Right lung (tissue), 5 donors: ENCODE results near the gene FSTL4. TPM values are rescaled to one million over a fixed set of nuclear protein-coding genes. Genes with fewer than 3 reads are reported as not detected.

Experiments used
- DNase-seq, 2 donors: peaks; one replicate each; pipeline ENCODE4 v3.0.0-alpha.2; 2013
- polyA plus RNA-seq, 5 donors: library from polyadenylated mRNA; unstranded; fragments of 120-200 nt; gene quantifications; one replicate each; pipeline versions ENCODE4 v1.2.1 to v1.2.3, GENCODE V29; 2013; ENCODE audit warnings: inconsistent platforms in 1 of 5, low replicate concordance in 1 of 5; ENCODE audit not compliant: insufficient read length in 5 of 5, insufficient read depth in 1 of 5

Gene FSTL4
- polyA plus RNA-seq, 5 donors = 0.14 to 0.27 (median 0.19) TPM; not detected in 1

DNA sequence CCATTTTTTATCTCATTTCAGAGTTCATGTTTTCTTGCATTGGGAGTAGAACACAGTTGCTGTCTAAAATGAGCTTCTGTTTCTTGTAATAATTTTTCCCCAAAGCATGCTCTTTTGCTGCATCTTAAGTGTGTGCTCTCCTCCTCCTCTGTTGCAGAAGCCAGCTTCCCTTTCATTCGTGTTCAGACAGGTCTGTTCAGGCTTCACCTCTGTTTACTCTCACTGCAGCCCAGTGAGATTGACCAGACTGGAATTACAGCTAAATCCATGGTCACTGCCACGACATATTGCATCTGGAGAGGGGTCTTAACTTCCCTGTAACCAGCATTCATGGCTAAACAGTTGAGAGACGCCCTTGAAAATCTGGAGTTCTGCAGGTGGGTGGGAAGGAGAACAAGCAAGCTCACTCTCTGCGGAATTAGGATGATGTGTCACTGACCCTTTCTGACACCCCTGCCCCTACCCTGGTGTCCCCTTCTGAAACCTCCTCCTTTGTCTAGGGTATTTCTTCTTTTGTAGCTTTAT is 223.2 kb downstream of the FSTL4 start:
- DNase-seq = no peak

DNA sequence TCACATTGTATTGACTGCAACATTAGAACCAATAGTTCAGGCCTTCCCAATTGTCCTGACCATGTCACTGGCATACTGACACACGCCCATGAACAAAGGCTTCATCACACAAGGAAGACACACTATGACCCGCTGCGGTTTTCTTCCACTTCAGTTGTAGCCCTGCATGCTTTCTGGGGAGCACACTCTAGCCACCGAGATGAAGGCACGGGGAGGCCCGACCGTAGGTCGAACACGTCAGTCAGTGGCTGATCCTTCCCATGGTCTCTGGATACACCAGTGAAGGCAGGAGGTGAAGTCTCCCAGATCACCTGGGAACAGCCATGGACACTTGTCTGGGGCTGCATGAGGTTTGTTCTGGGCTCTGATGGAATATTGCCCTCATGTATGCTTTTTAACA is 224.7 kb downstream of the FSTL4 start:
- DNase-seq = no peak

DNA sequence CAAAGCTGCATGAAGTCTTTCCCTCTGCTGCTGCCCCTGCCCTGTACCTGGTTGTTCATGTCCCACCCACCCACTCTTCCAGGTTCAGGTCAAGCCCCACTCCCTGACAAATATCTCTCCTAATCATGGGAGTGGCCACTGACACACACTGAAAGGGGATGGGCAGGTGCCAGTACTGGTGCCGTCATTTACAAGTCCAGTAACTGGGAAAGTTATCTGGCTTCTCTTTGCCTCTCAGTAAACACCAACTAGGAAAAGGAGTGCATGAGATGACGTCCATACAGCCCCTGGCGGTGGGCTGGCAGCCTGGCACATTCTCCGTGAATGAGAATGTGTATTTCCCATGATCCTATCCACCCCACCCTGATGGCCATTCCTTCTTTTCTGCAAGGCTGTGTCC is 225.2 kb downstream of the FSTL4 start:
- DNase-seq = no peak

DNA sequence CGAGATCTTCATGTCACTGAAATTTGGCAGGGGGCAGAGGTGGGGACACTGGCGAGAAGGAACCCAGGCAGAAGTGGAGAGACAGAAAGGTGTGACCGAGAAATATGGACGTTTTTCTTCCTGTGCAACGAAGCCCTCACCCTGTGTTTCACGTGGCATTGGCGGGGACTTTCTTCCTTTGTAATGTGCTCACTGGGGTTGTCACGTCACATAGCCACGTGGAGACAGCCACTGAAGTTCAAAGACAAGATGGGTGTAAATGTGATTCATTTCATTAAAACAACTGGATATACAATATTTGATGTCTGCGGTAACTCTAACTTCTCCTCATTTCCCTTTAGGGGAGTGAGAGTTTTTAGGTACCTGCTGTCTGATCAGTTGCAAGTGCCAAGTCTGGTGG is 225.7 kb downstream of the FSTL4 start:
- no peak for DNase-seq

DNA sequence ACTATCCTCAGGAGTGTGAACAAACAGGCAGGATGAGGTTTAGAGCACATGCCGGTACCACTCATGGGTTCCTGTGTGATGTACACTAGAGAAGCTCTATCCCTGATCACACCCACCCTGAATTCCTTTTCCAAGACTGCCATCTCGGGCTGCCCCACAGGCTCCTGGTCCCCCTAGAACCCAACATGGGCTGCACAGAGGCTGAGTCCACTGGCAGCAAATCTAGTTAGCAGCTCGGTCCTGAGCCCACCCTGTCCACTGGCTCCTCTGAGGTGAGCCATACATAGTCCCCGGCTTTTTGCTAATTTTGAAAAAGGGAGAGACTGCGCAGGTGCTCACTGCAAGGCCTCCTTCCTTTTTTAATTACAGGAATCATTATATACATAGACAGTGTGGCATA is 227.0 kb downstream of the FSTL4 start:
- no peak for DNase-seq

DNA sequence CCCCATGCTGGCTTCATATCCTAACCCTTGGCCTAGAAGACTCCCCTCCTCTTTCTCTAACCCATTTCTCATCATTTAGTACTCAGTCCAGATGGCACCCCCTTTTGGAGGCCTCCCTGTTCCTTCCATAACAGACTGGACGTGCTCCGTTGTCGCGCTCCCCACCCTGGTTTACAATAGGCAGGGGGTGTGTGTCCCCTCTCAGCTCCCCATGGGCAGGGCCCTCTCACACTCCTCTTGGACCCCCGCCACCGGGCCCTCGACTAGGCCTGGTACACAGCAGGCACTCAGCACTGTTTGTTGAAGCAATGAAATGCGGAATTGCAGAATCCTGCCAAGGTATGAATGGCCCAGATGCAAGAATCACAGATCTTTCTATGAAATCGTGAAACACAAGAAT is 227.4 kb downstream of the FSTL4 start:
- DNase-seq = no peak

DNA sequence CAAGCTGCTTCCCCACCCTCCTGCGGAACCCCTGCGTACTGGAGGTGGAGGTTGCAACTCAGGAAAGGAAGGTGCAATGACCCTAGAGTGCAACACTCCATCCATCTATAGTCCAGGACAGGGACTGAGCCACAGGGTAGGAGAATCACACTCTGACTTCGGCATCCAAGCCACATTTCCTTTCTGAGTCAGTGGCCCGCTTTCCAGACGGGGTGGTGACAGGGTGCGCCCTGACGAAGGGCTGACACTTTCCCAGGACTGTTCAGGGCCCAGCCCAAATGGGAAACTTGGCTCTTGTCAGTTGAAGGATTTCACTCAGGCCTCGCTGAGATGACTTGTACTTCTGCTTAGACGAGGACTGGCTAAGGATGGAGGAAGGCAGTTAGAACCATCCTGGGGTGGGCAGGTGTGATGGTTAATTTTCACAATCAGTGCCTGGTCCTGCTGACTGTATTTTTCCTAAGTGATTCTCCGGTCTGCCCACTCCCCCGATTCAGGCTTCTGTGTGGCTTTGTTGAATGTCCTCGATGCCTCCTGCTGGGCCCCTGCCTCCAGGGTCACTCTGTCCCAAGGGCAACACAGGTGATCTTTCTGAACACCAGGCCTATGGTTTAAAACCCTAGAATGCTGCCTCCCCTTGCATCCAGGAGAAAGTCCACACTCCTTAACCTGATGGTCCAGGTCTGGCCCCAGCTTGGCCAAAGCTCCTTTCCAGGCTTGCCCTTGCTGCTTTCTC is 228.1 kb downstream of the FSTL4 start:
- no peak for DNase-seq

DNA sequence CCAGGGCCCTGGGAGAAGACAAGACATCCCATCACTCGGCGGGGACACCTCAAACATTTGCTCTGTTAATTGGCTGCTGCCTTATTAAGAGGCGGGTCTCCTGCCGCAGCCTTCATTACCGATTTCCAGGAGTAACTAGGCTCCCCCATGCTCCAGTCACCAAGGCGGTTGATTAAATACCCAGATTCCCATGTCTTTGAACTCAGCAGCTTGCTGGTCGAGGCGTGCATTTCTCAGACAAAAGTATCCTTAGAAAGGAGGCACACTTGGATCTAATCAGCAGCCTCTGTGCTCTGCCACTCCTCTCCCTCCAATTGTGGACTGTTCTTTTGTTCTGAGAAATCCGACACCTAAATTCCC is 228.8 kb downstream of the FSTL4 start:
- DNase-seq = no peak

DNA sequence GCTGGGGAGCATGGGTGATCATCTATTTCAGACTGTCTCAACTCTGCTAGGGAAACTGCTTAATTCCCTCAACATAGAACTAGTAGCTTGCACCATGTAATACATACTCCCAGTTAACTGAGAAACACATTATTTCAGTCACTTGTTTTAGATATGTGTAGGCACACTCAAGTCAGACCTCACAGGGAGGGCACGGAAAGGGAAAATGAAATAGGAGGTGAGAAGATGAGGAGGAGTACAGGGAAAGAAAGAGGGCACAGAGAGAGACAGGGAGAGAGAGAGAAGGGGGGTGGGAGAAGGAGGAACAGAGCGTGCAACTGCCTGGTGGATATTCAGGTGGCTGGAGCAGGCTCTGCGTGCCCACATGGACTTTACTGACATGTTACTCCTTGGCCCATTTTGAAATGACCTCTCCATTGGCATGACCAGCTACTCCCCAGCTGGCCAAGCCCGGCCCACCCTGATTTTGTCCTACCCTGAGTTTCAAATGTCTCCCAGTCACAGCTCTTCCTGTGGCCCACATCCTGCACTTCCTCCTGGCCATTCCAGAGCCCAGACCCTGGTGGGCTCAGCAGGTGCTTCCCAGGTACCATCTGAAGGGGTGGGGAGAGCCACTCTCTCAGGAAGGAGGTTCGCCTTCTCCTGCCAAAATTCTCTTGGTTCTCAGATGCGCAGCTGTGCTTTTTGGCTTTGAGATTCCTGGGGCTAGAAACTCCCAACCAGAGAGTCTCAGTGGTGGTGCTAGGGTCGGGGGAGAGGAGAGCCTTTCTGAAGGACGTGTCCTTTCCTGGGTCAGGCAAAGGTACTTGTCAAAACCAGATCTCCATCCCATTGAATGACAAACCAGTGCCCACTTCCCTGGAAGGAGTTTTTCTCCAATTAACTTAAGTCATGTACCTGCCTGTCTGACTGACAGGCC is 229.4 kb downstream of the FSTL4 start:
- no peak for DNase-seq

DNA sequence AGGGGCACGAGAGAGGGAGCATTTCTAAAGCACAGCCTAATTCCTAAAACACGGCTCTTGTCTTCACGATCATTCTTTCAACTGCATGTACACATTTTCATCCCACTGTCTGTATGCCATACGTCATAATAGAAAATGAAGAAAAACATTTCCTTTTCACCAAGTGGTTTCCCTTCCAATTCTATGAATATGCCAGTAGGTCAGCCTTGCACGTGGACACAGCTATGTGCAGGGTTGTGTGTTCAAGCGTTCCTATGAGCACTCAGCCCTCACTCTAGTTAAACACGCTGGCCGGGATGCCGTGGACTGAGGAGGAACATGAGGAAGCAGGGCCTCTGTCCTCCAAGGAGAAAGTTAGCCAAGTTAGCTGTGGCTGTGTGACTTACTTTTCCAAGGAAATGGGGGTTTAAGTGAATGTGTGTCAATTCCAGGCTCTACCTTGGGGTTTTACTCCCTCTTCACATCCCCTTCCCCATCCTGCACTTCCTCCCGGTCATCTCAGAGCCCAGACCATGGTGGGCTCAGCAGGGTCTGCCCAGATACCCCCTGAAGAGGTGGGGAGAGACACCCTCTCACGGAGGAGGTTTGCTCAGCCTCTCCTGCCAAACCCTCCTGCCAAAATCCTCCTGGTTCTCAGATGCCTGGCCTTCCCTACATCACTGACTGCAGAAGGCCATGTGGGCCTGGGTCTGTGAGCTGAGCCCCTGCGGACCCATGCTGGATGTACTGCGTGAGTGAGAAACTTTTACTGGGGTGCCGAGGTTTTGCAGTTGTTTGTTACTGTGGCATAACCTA is 230.6 kb downstream of the FSTL4 start:
- DNase-seq = no peak

DNA sequence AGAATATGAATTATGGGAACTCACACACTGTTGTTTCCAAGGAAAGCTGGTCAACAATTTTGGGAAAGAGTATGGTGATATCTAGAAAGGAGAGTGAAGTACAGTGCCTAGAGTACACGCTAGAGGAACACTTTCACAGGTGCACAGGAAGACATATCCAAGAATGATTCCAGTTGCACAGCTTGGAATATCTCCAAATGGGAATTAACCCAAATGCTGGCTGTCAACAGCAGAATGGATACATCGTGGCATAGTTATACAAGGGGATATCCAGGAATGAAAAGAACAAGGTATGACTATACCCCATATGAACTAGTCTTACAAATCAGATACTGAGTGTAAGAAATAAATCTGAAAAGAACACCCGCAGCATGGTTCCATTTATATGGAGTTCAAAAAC is 231.3 kb downstream of the FSTL4 start:
- DNase-seq = no peak

DNA sequence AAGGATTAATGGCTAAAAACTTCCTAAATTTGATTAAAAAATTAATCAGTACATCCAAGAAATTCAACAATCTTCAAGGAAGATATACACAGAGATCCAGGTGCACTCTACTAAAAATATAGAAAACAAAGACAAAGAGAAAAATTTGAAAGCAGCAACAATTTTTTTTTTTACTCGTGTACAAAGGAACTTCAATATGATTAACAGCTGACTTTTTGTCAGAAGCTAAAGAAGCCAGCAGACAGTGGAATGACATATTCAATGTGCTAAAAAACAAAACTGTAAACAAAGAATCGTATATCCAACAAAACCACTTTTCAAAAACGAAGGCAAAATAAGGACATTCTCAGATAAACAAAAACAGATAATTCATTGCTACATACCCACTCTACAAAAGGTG is 234.6 kb downstream of the FSTL4 start:
- no peak for DNase-seq

DNA sequence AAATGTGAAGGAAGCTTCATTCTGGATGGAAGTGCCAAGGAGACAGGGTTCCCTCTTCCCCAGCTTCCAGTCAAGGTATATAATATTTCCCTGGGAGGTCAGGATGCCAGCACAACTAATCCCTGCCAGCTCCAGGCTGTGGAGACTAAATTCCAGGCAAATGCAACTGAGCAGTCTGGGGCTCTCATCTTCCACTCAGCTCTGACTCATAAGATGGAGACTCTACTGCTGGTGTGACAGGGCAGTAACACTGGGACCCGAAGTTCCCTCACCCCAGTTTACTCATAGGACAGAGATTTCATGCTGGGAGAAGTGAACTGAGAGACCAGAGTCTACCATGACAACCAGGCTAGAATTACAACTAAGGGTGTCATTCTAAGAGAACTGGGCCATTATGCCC is 235.4 kb downstream of the FSTL4 start:
- DNase-seq = no peak

DNA sequence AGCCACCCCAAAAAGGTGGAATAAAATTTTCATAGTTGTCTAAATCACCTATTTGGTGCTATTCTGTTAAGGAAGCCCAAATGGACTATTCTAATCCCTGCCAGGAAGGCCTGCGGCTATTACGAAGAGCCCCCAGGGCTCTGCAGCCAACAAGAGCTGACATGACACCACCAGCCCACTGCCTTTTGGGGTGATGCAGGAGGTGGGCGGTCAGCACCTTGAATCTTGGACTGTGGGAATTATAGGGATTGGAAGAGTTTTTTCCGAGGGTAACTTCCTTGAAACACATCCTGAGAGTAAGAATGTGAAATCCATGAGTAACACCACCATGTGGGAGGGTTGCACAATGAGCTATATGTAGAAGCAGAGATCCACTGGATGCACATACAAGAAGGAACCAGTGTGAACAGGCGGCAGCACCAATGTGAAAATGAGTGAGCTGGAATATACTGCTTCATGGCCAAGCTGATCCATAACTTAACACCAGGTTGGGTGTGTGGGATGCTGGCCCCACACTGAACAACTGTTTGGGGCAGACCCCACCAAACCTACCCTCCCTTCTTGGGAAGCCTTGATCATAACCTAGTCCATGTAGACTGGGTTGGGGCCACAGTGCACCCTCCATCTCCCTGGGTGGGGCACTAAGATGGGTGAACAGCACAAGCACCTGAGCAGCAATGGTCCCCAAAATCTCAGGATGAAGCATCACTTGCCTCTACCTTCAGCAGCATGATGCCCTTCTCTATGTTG is 239.0 kb downstream of the FSTL4 start:
- no peak for DNase-seq

DNA sequence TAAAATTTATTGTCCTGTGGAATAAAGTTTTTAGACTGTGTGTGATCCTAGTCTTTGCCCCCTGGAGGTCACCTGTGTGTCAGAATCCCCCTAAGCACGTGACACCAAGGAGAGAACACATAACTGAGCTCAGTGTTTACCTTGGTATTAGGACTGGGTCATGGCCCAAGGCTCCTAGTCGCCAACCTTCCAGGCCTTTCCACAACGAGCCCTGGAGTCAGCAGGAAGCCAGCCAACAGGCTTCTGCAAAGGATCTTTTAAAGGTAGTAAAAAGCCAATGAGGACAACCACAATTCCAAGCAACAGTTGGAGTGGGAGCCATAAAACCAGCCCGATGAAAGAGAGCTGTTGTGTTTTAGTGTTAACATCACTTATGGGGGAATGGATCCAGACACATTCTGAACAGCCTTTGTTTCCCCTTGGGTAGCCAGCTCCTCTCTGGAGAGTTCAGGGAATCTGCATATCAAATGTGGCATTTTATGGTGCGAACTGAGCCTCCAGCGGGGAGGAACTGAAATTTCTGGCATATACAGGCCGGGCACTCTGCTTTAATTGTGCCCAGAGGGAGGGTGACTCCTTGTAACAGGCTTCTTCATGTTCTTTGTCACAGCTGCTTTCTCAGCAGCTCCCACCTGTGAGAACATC is 239.9 kb downstream of the FSTL4 start:
- DNase-seq = no peak

DNA sequence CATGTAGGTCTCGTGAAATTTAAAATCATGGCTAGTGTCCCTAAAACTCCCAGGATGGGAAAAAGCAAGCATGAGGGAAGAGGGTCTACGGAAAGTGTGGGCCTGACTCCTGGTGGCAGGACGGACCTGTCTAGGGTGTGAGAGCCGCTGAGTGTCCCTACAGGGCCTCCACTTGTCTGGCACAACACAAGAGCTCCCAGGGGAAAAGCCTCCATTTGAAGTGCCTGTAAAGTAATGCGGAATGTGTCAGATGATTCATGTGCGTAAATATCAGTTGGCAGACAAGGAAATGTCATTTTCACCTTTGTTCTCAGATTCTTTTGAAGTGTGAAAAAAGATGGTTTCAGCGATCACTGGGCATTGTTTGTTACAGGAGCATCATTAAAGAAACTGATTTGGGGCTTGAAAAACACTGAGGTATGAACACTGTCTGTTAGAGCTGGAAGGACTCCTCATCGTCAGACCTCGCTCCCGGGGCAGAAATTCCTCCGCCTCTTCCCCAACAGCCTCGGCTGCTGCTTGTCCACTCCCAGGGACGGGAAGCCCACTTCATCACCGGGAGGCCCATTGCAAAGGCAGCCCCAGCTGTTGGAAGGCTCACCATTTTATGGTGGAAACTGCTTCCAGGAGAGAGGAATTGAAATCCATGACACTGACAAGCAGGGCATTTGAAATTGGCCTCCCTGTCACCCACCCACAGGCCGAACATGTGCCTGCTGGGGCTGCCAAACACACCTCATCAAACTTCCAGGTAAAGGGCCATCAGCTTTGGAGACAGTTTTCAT is 240.8 kb downstream of the FSTL4 start:
- DNase-seq = no peak

DNA sequence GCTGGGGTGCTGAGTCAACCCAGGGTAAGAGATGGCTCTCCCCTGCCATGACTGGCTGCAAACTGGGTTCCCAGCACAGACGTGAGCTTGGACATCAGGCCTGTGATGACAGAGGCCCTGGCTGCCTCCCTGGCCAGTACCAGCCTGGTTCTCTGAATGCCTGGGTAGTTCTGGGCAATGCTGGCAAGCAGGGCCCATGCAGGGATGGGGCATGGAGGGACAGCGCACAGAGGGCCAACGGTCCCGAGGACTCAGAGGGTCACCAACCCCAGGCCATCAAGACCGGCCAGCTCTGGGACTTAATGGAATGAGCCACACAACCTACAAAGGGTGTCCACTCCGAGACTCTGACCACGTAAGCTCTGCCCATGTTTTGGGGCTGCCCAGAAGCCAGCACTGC is 241.4 kb downstream of the FSTL4 start:
- no peak for DNase-seq

DNA sequence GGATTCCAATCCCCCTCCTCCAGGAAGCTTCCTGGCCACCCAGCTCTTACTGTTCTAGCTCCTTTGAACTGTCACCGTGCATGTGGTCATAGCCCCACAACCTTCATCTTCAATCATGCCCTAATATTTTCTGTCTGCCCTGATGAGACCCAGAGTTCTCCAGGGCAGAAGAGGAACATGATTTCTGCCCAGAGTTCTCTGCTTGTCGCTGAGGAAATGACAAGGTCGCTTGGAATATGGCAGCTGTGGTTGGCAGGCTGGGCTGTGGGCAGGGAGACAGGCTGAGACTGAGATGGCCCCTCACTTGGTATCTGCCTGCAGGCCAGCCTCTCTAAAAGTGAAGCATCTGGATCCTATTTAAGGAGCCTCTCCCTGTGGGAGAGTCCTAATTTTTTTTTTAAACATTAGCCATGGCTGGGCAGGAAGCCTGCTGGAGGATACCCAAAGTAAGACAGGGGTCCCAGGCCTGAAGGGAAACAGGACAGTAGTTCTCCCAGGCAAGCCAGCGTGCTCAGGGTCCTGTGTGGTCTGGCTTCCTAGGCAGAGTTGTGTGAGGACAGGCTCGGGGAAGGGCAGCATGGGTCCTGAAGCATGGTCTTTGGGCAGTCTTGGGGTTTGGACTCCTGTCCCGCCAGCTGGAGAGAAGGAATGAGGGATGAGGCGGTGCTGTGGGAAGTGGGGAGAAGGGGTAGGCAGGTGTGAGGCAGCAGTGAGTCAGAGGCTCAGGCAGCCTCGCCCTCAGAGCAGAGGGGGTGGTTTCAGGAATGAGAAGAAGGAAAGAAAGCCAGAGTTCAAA is 242.1 kb downstream of the FSTL4 start:
- DNase-seq = no peak
